ENCODE results near the gene TEAD1. TPM values are rescaled to one million over a fixed set of nuclear protein-coding genes. Genes with fewer than 3 reads are reported as not detected.
"Not testable (repeated sequence)": the region's sequence is repeated elsewhere in the genome, so short reads cannot be mapped to it uniquely, and the experiment has no call there.

Gene TEAD1
- total and polyA plus RNA-seq, 7 experiments from 2014 or later: 0.02 to 0.22 (median 0.07) TPM; not detected in 4

- H3K27me3 ChIP-seq (ENCODE audit: control insufficient read depth in 2 of 2, insufficient read depth in 2 of 2, low read length in 2 of 2): no peaks in the 10 kb centered on the region
- H3K27me3 Mint-ChIP-seq: peaks cover 9 to 32% (median 18%) of the 10 kb centered on the region in 5 donors
- DNase-seq: no peak
- ChIA-PET POLR2A (interaction anchor here (0.7 kb wide), 1 partner anchor 309 kb away, joined by 3 read pairs; no protein-coding TSS in a partner anchor), CTCF (no interaction called here)
- no peaks in the 10 kb centered on the region for H3K4me1 Mint-ChIP-seq
- no peaks in the 10 kb centered on the region for H3K9me3 Mint-ChIP-seq
- no peak overlapping the region for H3K4me3 ChIP-seq (ENCODE audit: low read length)
- no peak for ATAC-seq
- no peaks in the 10 kb centered on the region for H3K9me3 ChIP-seq (ENCODE audit: control insufficient read depth in 2 of 3, low read length in 3 of 3)
- intact Hi-C loops (cut with micrococcal nuclease): no loop called here
- H3K27ac Mint-ChIP-seq: no peak overlapping the region
- H3K4me3 Mint-ChIP-seq: no peak overlapping the region
- no peaks in the 10 kb centered on the region for H3K36me3 Mint-ChIP-seq
- no peak overlapping the region for H3K27ac ChIP-seq (ENCODE audit: low read depth, low read length)
- H3K36me3 ChIP-seq (ENCODE audit: control insufficient read depth in 2 of 3, insufficient read depth in 3 of 3, low read length in 3 of 3): no peaks in the 10 kb centered on the region
- H3K4me1 ChIP-seq (ENCODE audit: control insufficient read depth in 2 of 2, insufficient read depth in 2 of 2, low read length in 2 of 2): no peaks in the 10 kb centered on the region
Measured at GRCh38 chr11:12757416-12757815, 83.2 kb downstream of the TEAD1 start.

- H3K27ac Mint-ChIP-seq; H3K9me3 ChIP-seq (ENCODE audit: control insufficient read depth in 2 of 3, low read length in 3 of 3); H3K4me1 Mint-ChIP-seq; ATAC-seq; H3K36me3 Mint-ChIP-seq; H3K36me3 ChIP-seq (ENCODE audit: control insufficient read depth in 2 of 3, insufficient read depth in 3 of 3, low read length in 3 of 3); H3K9me3 Mint-ChIP-seq; H3K4me1 ChIP-seq (ENCODE audit: control insufficient read depth in 2 of 2, insufficient read depth in 2 of 2, low read length in 2 of 2); H3K4me3 Mint-ChIP-seq; DNase-seq; intact Hi-C loops (cut with micrococcal nuclease); H3K4me3 ChIP-seq (ENCODE audit: low read length); CTCF ChIA-PET; H3K27me3 ChIP-seq (ENCODE audit: control insufficient read depth in 2 of 2, insufficient read depth in 2 of 2, low read length in 2 of 2); H3K27ac ChIP-seq (ENCODE audit: low read depth, low read length): not testable (repeated sequence)
- POLR2A ChIA-PET: interaction anchor here (0.7 kb wide), 1 partner anchor 310 kb away, joined by 3 read pairs; no protein-coding TSS in a partner anchor
- peaks cover 9 to 36% (median 20%) of the 10 kb centered on the region in 5 donors for H3K27me3 Mint-ChIP-seq
Measured at GRCh38 chr11:12758117-12758516, 83.9 kb downstream of the TEAD1 start.

- Histone ChIP-seq H3K4me1 (ENCODE audit: control insufficient read depth in 2 of 2, insufficient read depth in 2 of 2, low read length in 2 of 2) (no peaks in the 10 kb centered on the region), H3K27ac (ENCODE audit: low read depth, low read length) (no peak overlapping the region), H3K9me3 (ENCODE audit: control insufficient read depth in 2 of 3, low read length in 3 of 3) (no peaks in the 10 kb centered on the region), H3K4me3 (ENCODE audit: low read length) (no peak overlapping the region), H3K36me3 (ENCODE audit: control insufficient read depth in 2 of 3, insufficient read depth in 3 of 3, low read length in 3 of 3) (no peaks in the 10 kb centered on the region), H3K27me3 (ENCODE audit: control insufficient read depth in 2 of 2, insufficient read depth in 2 of 2, low read length in 2 of 2) (no peaks in the 10 kb centered on the region)
- H3K4me1 Mint-ChIP-seq: no peaks in the 10 kb centered on the region
- CTCF ChIA-PET: no interaction called here
- H3K27me3 Mint-ChIP-seq: peaks cover 9 to 40% (median 23%) of the 10 kb centered on the region in 5 donors
- POLR2A ChIA-PET: no interaction called here
- no peaks in the 10 kb centered on the region for H3K36me3 Mint-ChIP-seq
- no peak overlapping the region for H3K4me3 Mint-ChIP-seq
- intact Hi-C loops (cut with micrococcal nuclease): no loop called here
- DNase-seq (no peak), ATAC-seq (no peak)
- no peak overlapping the region for H3K27ac Mint-ChIP-seq
- no peaks in the 10 kb centered on the region for H3K9me3 Mint-ChIP-seq
Measured at GRCh38 chr11:12761029-12761428, 86.8 kb downstream of the TEAD1 start.

DNA sequence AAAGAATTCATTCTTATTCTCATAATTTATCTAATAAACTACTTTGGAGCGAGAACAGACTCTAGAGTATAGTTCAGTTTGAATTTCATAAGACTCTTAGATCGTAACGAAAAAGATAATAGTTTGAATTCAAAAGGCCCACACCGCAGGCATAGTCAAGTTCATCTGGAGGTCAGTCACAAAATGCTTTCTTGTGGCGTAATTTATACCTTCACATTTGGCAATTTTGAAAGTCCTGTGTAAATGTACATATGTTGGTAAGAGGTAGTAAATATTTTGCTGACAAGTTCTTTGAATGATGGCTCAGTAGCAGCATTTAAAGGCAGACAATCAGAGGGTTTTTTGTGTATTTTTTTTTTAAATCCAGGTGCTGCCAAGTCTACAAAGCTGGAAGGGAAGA lies 88.1 kb downstream of the TEAD1 start:
- Mint-ChIP-seq H3K4me1 (no peaks in the 10 kb centered on the region), H3K4me3 (no peak overlapping the region), H3K27ac (no peak overlapping the region), H3K9me3 (no peaks in the 10 kb centered on the region), H3K36me3 (no peaks in the 10 kb centered on the region), H3K27me3 (peaks cover 9 to 39% (median 23%) of the 10 kb centered on the region in 5 donors)
- no peaks in the 10 kb centered on the region for H3K9me3 ChIP-seq (ENCODE audit: control insufficient read depth in 2 of 3, low read length in 3 of 3)
- H3K4me3 ChIP-seq (ENCODE audit: low read length): no peak overlapping the region
- H3K36me3 ChIP-seq (ENCODE audit: control insufficient read depth in 2 of 3, insufficient read depth in 3 of 3, low read length in 3 of 3): no peaks in the 10 kb centered on the region
- H3K27ac ChIP-seq (ENCODE audit: low read depth, low read length): no peak overlapping the region
- ChIA-PET CTCF (no interaction called here), POLR2A (no interaction called here)
- DNase-seq (no peak), ATAC-seq (no peak)
- no peaks in the 10 kb centered on the region for H3K4me1 ChIP-seq (ENCODE audit: control insufficient read depth in 2 of 2, insufficient read depth in 2 of 2, low read length in 2 of 2)
- H3K27me3 ChIP-seq (ENCODE audit: control insufficient read depth in 2 of 2, insufficient read depth in 2 of 2, low read length in 2 of 2): no peaks in the 10 kb centered on the region
- intact Hi-C loops (cut with micrococcal nuclease): no loop called here

DNA sequence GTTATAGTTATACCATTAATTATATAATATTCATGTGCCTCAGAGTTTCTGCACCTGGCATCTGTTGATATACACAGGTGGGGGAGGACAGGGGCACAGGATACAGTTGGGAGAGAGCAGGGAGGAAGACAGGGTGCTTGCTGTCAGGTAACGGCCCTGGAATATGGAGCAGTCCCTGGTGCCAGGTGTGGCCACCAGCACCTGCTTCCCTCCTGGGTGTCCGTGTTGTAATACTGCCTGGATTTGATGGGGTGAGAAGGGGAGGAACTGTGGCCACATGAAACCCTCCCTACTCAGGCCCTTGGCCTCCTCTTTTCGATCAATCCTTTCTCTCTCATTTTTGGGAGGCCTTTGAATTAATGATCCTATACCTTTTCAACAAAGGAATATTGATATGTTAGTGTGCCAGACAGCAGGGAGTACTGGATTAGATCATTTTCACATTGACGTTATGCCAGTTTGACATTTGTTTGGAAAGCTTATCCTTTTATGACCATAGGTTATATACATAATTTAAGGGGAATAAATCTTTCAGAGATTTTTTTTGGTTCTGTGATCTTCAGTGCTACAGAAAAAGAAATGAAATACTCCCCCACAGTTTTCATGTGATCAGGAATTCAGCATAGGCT lies 88.6 kb downstream of the TEAD1 start:
- Mint-ChIP-seq H3K4me1 (no peaks in the 10 kb centered on the region), H3K27ac (no peak overlapping the region), H3K4me3 (no peak overlapping the region), H3K27me3 (peaks cover 9 to 42% (median 27%) of the 10 kb centered on the region in 5 donors), H3K9me3 (no peaks in the 10 kb centered on the region), H3K36me3 (no peaks in the 10 kb centered on the region)
- Histone ChIP-seq H3K4me3 (ENCODE audit: low read length) (no peak overlapping the region), H3K36me3 (ENCODE audit: control insufficient read depth in 2 of 3, insufficient read depth in 3 of 3, low read length in 3 of 3) (no peaks in the 10 kb centered on the region), H3K27ac (ENCODE audit: low read depth, low read length) (no peak overlapping the region), H3K4me1 (ENCODE audit: control insufficient read depth in 2 of 2, insufficient read depth in 2 of 2, low read length in 2 of 2) (no peaks in the 10 kb centered on the region), H3K9me3 (ENCODE audit: control insufficient read depth in 2 of 3, low read length in 3 of 3) (no peaks in the 10 kb centered on the region), H3K27me3 (ENCODE audit: control insufficient read depth in 2 of 2, insufficient read depth in 2 of 2, low read length in 2 of 2) (no peaks in the 10 kb centered on the region)
- ChIA-PET POLR2A (no interaction called here), CTCF (no interaction called here)
- no peak for ATAC-seq
- no peak for DNase-seq
- intact Hi-C loops (cut with micrococcal nuclease): no loop called here

GRCh38 chr11:12764187-12764914 lies 90.1 kb downstream of the TEAD1 start:
- ATAC-seq (no peak), DNase-seq (no peak)
- Histone ChIP-seq H3K27ac (ENCODE audit: low read depth, low read length) (no peak overlapping the region), H3K4me3 (ENCODE audit: low read length) (no peak overlapping the region), H3K27me3 (ENCODE audit: control insufficient read depth in 2 of 2, insufficient read depth in 2 of 2, low read length in 2 of 2) (no peaks in the 10 kb centered on the region), H3K9me3 (ENCODE audit: control insufficient read depth in 2 of 3, low read length in 3 of 3) (no peaks in the 10 kb centered on the region), H3K4me1 (ENCODE audit: control insufficient read depth in 2 of 2, insufficient read depth in 2 of 2, low read length in 2 of 2) (no peaks in the 10 kb centered on the region), H3K36me3 (ENCODE audit: control insufficient read depth in 2 of 3, insufficient read depth in 3 of 3, low read length in 3 of 3) (no peaks in the 10 kb centered on the region)
- CTCF ChIA-PET: no interaction called here
- Mint-ChIP-seq H3K9me3 (no peaks in the 10 kb centered on the region), H3K27ac (no peak overlapping the region), H3K4me1 (no peaks in the 10 kb centered on the region), H3K36me3 (no peaks in the 10 kb centered on the region), H3K27me3 (peaks cover 14 to 40% (median 24%) of the 10 kb centered on the region in 5 donors), H3K4me3 (no peak overlapping the region)
- intact Hi-C loops (cut with micrococcal nuclease): no loop called here
- POLR2A ChIA-PET: no interaction called here

DNA sequence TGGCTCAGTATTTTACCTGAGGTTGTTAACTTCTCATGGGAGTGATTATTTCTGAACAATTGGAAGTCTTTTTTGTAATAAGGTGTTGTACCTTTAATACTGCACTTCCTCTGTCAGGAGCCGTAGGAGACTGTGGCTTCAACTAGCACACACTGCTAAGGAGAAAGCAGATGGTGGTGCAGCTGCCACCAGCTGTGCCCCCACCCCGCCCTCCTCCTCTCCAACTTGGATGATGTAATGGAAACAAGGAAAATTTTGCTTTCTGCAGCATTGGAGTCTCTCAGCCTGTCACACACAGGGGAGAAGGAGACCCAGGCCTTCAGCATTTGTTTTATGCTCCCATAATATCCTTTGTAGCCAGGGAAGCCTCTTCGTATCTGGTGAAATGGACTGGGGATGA lies 91.2 kb downstream of the TEAD1 start:
- intact Hi-C loops (cut with micrococcal nuclease): no loop called here
- no peak overlapping the region for H3K27ac Mint-ChIP-seq
- ChIA-PET POLR2A (no interaction called here), CTCF (no interaction called here)
- H3K4me1 Mint-ChIP-seq: no peaks in the 10 kb centered on the region
- no peak overlapping the region for H3K4me3 Mint-ChIP-seq
- no peaks in the 10 kb centered on the region for H3K9me3 ChIP-seq (ENCODE audit: control insufficient read depth in 2 of 3, low read length in 3 of 3)
- H3K27ac ChIP-seq (ENCODE audit: low read depth, low read length): no peak overlapping the region
- H3K9me3 Mint-ChIP-seq: no peaks in the 10 kb centered on the region
- no peak overlapping the region for H3K4me3 ChIP-seq (ENCODE audit: low read length)
- H3K27me3 ChIP-seq (ENCODE audit: control insufficient read depth in 2 of 2, insufficient read depth in 2 of 2, low read length in 2 of 2): no peaks in the 10 kb centered on the region
- no peaks in the 10 kb centered on the region for H3K36me3 Mint-ChIP-seq
- ATAC-seq (no peak), DNase-seq (no peak)
- H3K36me3 ChIP-seq (ENCODE audit: control insufficient read depth in 2 of 3, insufficient read depth in 3 of 3, low read length in 3 of 3): no peaks in the 10 kb centered on the region
- H3K27me3 Mint-ChIP-seq: peaks cover 14 to 32% (median 24%) of the 10 kb centered on the region in 5 donors
- no peaks in the 10 kb centered on the region for H3K4me1 ChIP-seq (ENCODE audit: control insufficient read depth in 2 of 2, insufficient read depth in 2 of 2, low read length in 2 of 2)

All from naive thymus-derived CD4-positive, alpha-beta T cell (primary cell).